Mesendoderm (in vitro differentiated cells): ENCODE results near the gene PARVA.

Experiments used
- DNase-seq: peaks from one replicate; pipeline ENCODE4 v3.0.0; 2013
- H2AK5ac ChIP-seq: 2 replicates; pipeline ENCODE4 v1.6.1; 2013; ENCODE audit warnings: low read length, inconsistent platforms
- H2BK120ac ChIP-seq: 2 replicates; pipeline ENCODE4 v1.6.1; 2013; ENCODE audit warnings: low read depth, mild to moderate bottlenecking, low read length, moderate library complexity, mixed read lengths
- H2BK15ac ChIP-seq: replicated peaks from 2 replicates; pipeline ENCODE4 v1.6.1; 2013; ENCODE audit warnings: low read depth, mild to moderate bottlenecking, moderate library complexity
- H2BK5ac ChIP-seq: 2 replicates; pipeline ENCODE4 v1.6.1; 2013; ENCODE audit warnings: low read length, inconsistent platforms
- H3K18ac ChIP-seq: 2 replicates; pipeline ENCODE4 v1.6.1; 2013; ENCODE audit warnings: mild to moderate bottlenecking, low read length, mixed read lengths
- H3K23ac ChIP-seq: one replicate; pipeline ENCODE4 v1.6.1; 2013; ENCODE audit warnings: low read length
- H3K27ac ChIP-seq: 2 replicates; pipeline ENCODE4 v1.5.1; 2013; ENCODE audit warnings: low read depth, mild to moderate bottlenecking, inconsistent platforms, low read length, moderate library complexity
- H3K27me3 ChIP-seq: 2 replicates; pipeline ENCODE4 v1.6.1; 2013; ENCODE audit warnings: low read length, control low read depth, mild to moderate bottlenecking, inconsistent platforms; ENCODE audit not compliant: insufficient read depth, poor library complexity
- H3K36me3 ChIP-seq: 2 replicates; pipeline ENCODE4 v1.6.1; 2013; ENCODE audit warnings: low read length, inconsistent platforms; ENCODE audit not compliant: control insufficient read depth, insufficient read depth
- H3K4ac ChIP-seq: one replicate; pipeline ENCODE4 v1.6.1; 2013; ENCODE audit warnings: low read depth, mild to moderate bottlenecking, low read length, moderate library complexity
- H3K4me1 ChIP-seq: 2 replicates; pipeline ENCODE4 v1.6.1; 2013; ENCODE audit warnings: low read depth, low read length, inconsistent platforms; ENCODE audit not compliant: control insufficient read depth
- H3K4me2 ChIP-seq: 2 replicates; pipeline ENCODE4 v1.6.1; 2013; ENCODE audit warnings: low read length
- H3K4me3 ChIP-seq: 2 replicates; pipeline ENCODE4 v1.5.1; 2013; ENCODE audit warnings: mild to moderate bottlenecking, low read length
- H3K56ac ChIP-seq: one replicate; pipeline ENCODE4 v1.6.1; 2013; ENCODE audit warnings: low read length
- H3K79me1 ChIP-seq: 2 replicates; pipeline ENCODE4 v1.6.1; 2013; ENCODE audit warnings: low read length, inconsistent platforms
- H3K79me2 ChIP-seq: 2 replicates; pipeline ENCODE4 v1.6.1; 2013; ENCODE audit warnings: mild to moderate bottlenecking, low read length; ENCODE audit not compliant: control insufficient read depth, insufficient read depth
- H3K9ac ChIP-seq: 2 replicates; pipeline ENCODE4 v1.6.1; 2013; ENCODE audit warnings: low read length, inconsistent platforms
- H4K5ac ChIP-seq: one replicate; pipeline ENCODE4 v1.6.1; 2013; ENCODE audit warnings: low read length
- H4K8ac ChIP-seq: one replicate; pipeline ENCODE4 v1.6.1; 2013; ENCODE audit warnings: low read depth, mild to moderate bottlenecking, control low read depth, low read length, moderate library complexity
- WGBS: extraction: QIAGEN DNeasy Blood & Tissue Kit; methylation state at CpG from one replicate; pipeline ENCODE4 v1.1.7; 2013; ENCODE audit warnings: low lambda C conversion rate, missing lambda C conversion rate; ENCODE audit not compliant: insufficient coverage; ENCODE audit errors: extremely low coverage; 5-methylcytosine and 5-hydroxymethylcytosine counted together

Gene PARVA

DNA sequence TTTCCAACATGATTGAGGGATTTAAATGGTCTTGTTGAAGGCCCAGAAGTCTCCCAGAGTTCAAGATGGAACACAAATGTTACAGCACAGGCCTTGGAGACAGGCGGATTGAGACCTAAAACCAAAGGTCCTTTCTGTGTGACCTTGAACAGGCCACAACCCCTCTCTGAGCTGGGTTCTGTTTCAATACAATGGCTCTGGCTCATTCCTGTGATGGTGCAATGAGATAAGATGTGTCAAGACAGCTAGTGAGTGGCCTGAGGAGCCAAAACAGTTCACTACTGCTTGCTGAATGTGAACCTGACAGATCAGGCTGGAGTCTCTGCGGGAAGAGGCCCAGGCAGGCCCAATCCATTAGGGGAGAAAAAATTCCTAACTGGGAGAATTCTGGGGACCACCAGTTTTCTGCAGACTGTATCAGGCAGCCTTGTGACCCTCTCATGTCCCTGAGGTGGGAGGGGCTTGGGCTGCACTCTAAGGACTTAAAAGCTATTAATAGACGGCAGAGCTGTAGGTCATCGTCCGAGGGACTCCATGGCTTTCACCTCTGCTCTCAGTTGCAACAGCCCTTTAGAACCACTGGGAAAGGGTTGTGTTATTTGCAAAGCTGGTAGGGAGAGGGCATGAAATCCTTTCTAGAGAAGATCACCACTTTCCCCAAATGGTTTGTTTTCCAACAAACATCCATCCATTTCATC lies 170.7 kb downstream of the PARVA start:
- no peaks in the 10 kb centered on the region for H3K79me2 ChIP-seq
- no CpG with 5 or more reads among the region's 5 CpGs for WGBS
- no peak overlapping the region for H4K8ac ChIP-seq
- H2BK15ac ChIP-seq = no peak overlapping the region
- H3K18ac ChIP-seq = no peak overlapping the region
- no peak overlapping the region for H4K5ac ChIP-seq
- no peak overlapping the region for H3K56ac ChIP-seq
- no peaks in the 10 kb centered on the region for H3K79me1 ChIP-seq
- no peak overlapping the region for H2BK5ac ChIP-seq
- no peak overlapping the region for H3K9ac ChIP-seq
- no peaks in the 10 kb centered on the region for H3K36me3 ChIP-seq
- H2AK5ac ChIP-seq = no peak overlapping the region
- no peak overlapping the region for H3K4me2 ChIP-seq
- H2BK120ac ChIP-seq = no peak overlapping the region
- peak; percentile 91 for DNase-seq
- H3K23ac ChIP-seq = no peak overlapping the region
- no peak overlapping the region for H3K4me3 ChIP-seq
- H3K4me1 ChIP-seq = peaks cover 8% of the 10 kb centered on the region
- no peak overlapping the region for H3K4ac ChIP-seq
- no peak overlapping the region for H3K27ac ChIP-seq
- no peaks in the 10 kb centered on the region for H3K27me3 ChIP-seq

- Histone ChIP-seq H3K4me1 (peaks cover 8% of the 10 kb centered on the region), H3K79me2 (no peaks in the 10 kb centered on the region), H3K79me1 (no peaks in the 10 kb centered on the region), H2BK120ac (no peak overlapping the region), H3K4me3 (no peak overlapping the region), H3K9ac (no peak overlapping the region), H3K27ac (no peak overlapping the region), H2BK5ac (no peak overlapping the region), H3K36me3 (no peaks in the 10 kb centered on the region), H4K5ac (no peak overlapping the region), H4K8ac (no peak overlapping the region), H2AK5ac (no peak overlapping the region), H2BK15ac (no peak overlapping the region), H3K23ac (no peak overlapping the region), H3K4me2 (no peak overlapping the region), H3K56ac (no peak overlapping the region), H3K18ac (no peak overlapping the region), H3K4ac (no peak overlapping the region), H3K27me3 (no peaks in the 10 kb centered on the region)
- no peak for DNase-seq
- no CpG with 5 or more reads among the region's 4 CpGs for WGBS
These were observed 175.3 kb downstream of the PARVA start for GRCh38 chr11:12552692-12553091.

GRCh38 chr11:12554122-12554521 lies 176.8 kb downstream of the PARVA start:
- Histone ChIP-seq H3K27me3 (no peaks in the 10 kb centered on the region), H4K8ac (no peak overlapping the region), H2BK15ac (no peak overlapping the region), H3K36me3 (no peaks in the 10 kb centered on the region), H2AK5ac (no peak overlapping the region), H3K9ac (no peak overlapping the region), H2BK120ac (no peak overlapping the region), H3K27ac (no peak overlapping the region), H3K4me3 (no peak overlapping the region), H3K4ac (no peak overlapping the region), H3K4me2 (no peak overlapping the region), H2BK5ac (no peak overlapping the region), H3K79me1 (no peaks in the 10 kb centered on the region), H3K18ac (no peak overlapping the region), H3K56ac (no peak overlapping the region), H3K79me2 (no peaks in the 10 kb centered on the region), H4K5ac (no peak overlapping the region), H3K4me1 (peaks cover 6% of the 10 kb centered on the region), H3K23ac (no peak overlapping the region)
- DNase-seq = no peak
- WGBS = no CpG with 5 or more reads among the region's 1 CpG

GRCh38 chr11:12556155-12556554 lies 178.8 kb downstream of the PARVA start:
- WGBS = no CpG with 5 or more reads among the region's 3 CpGs
- Histone ChIP-seq H3K4ac (peak overlapping the region; percentile 3), H3K56ac (peak overlapping the region; percentile 54), H3K4me1 (peaks cover 6% of the 10 kb centered on the region), H2BK15ac (no peak overlapping the region), H3K36me3 (no peaks in the 10 kb centered on the region), H4K5ac (no peak overlapping the region), H3K79me2 (no peaks in the 10 kb centered on the region), H3K27me3 (no peaks in the 10 kb centered on the region), H3K4me2 (no peak overlapping the region), H3K9ac (no peak overlapping the region), H3K27ac (peak overlapping the region; percentile 62), H3K4me3 (no peak overlapping the region), H2AK5ac (no peak overlapping the region), H2BK120ac (no peak overlapping the region), H4K8ac (peak overlapping the region; percentile 42), H3K18ac (peak overlapping the region; percentile 76), H3K23ac (no peak overlapping the region), H2BK5ac (peak overlapping the region; percentile 35), H3K79me1 (no peaks in the 10 kb centered on the region)
- DNase-seq = peak; percentile 39

- H2BK120ac ChIP-seq = no peak overlapping the region
- no CpG with 5 or more reads among the region's 6 CpGs for WGBS
- no peak overlapping the region for H3K4ac ChIP-seq
- H3K36me3 ChIP-seq = no peaks in the 10 kb centered on the region
- no peak overlapping the region for H3K27ac ChIP-seq
- H3K79me1 ChIP-seq = no peaks in the 10 kb centered on the region
- peak overlapping the region; percentile 17 for H2BK5ac ChIP-seq
- H3K27me3 ChIP-seq = no peaks in the 10 kb centered on the region
- H2AK5ac ChIP-seq = no peak overlapping the region
- peaks cover 6% of the 10 kb centered on the region for H3K4me1 ChIP-seq
- no peak overlapping the region for H2BK15ac ChIP-seq
- no peak overlapping the region for H3K23ac ChIP-seq
- no peaks in the 10 kb centered on the region for H3K79me2 ChIP-seq
- no peak overlapping the region for H4K8ac ChIP-seq
- H3K9ac ChIP-seq = no peak overlapping the region
- peak overlapping the region; percentile 11 for H3K56ac ChIP-seq
- no peak overlapping the region for H3K4me2 ChIP-seq
- no peak overlapping the region for H4K5ac ChIP-seq
- DNase-seq = peak; percentile 96
- no peak overlapping the region for H3K4me3 ChIP-seq
- H3K18ac ChIP-seq = no peak overlapping the region
These were observed 179.5 kb downstream of the PARVA start for GRCh38 chr11:12556788-12557384.
